GM19025 (cell line): ENCODE results near the gene PLPPR1.

Source experiments
- ATAC-seq: cut with Tn5 transposase; IDR thresholded peaks from one replicate; pipeline ENCODE4 v1.9.1; 2021; ENCODE audit warnings: mild to moderate bottlenecking, low read depth, moderate library complexity; ENCODE audit not compliant: unreplicated experiment

PLPPR1 gene

DNA sequence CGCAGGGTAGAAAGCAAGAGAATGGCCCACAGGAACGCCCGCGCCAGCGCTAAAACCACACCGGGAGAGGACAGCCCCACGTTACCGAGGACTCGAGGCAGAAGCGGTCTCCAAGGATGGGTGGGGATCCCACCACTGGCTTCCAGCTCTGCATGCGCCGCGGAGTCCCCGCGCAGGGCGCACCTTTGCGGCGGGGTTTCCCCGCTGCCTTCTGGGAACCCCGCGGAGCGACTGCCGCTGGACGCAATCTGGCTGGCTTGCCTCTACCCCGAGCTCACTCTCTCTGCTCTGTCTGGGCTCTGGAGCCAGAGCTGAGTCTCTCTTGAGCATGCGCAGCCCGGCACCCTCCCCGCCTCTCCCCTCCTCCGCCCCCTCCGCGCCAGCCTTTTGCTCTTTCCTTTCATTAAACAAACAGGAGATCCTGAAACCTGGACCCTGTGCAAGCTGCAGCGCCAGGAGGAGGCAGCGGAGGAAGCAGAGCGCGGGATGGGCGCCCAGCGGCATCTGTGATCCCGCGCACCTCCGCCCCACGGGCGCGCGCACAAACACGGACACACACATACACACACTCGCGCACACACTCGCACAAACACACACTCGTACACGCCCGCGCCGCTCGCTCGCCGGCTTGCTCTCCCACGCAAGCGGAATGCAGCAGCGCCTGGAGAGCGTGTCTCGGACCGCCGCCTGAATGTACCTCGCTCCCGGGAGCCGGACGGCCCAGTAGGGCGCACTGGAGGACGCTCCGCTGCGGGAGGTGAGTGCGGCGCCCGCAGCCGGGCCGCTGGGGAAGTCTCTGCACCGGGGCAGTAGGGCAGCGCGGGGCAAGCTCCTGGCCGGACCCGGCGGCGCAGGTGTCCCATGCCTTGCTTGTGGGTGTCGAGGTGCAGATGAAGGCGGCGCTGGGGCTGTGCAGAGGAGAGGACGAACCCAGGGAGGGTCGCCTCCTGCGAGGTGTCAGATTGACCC lies at the start of gene PLPPR1:
Gene PLPPR1, plus strand, starts transcription at position 382 of the 969 bp plus-strand sequence.
- ATAC-seq = no peak

DNA sequence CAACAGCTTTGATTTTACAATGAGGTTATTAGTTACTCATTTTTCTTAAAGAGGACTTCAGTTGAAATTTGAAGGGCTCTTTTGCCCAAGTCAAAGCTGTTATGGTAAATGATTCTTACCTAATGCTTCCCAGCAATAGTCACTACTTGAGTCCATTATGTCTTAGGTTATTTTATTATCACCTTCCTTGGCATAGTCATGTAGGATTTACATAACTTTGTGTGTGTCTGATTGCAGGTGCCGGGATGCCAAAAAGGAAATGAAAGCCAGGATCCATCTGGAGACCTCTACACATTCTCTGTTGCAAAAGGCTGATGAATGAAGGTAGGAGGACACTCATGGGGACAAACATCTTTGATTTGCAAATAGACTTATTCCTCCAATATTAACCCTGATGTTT lies 38.8 kb upstream of the PLPPR1 start:
- no peak for ATAC-seq

DNA sequence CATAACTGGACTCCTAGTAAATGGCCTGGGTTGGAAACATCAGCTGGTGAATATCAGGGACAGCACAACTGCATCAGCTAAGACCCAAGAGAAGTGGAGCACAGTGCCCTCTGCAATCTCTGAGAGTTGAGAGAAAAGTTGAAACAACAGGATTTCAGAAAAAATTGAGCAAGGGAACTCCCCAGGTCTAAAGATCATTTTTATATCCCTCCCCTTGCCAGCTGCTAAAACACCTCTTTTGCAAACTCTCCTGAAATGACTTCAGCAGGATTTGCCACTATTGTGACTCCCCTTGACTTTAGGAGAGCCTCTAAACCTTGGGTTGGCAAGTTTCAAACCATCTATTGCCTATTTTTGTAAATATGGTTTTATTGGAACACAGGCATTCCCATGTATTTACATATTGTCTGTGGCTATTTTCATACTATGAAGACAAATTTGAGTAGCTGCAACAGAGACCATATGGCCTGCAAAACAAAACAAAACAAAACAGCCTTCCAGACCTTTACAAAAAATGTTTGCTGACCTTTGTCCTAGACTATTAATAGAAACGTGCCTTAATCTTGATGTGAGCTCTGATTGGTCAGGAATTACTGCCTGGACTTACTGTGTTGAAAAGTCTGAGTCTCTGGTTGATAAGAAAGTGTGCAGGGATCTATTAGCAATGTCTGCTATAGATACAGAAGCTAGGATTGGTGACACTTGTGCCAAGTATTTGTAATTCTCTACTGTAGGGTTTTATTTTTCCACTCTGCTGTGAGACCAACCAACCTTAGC lies 37.7 kb upstream of the PLPPR1 start:
- ATAC-seq = no peak

DNA sequence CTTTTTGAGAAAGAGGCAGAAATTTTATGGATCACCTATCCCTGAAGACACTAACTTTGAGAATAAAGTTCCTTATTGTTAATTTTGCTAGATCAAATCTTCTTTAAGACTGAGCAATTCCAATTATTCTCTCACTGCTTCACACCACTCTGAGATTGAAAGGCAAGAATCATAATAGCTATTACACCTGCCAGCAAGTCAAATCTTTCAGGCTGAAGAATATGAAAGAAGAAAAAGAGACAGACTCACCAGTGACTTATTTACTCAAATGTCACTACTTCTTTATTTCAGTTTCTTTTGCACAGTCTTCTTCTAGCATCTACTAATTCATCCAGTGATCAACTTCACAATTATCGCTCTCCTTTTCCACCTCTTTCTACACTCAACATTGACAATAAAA lies 35.9 kb upstream of the PLPPR1 start:
- ATAC-seq = no peak

DNA sequence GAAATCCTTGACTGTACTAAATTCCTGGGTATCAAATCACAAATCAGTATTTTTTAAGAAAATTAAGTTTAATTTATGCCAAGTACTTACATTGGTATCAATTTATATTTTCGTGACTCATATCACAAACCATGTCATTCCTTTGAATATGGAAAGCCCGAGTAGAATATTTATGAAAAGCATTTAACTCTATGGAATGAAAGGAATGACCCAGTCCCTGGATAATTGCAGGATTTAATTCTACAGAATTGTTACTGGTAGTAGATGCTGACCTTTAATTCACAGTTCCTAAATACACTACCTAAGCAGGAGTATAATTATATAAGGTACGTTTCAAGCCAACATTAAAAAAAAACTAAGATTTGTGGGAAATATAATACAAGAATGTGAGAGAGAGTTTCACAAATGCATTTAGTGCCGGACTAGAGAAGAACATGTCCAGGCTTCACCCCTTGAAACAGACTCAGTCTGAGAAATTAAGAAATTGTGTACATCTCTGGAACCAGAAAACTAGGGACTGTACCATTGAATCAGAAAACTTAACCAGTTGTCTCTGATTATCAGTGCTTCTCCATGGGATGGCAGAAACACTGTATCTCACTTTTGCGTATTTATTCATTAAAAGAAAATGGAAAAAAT lies 28.5 kb upstream of the PLPPR1 start:
- ATAC-seq = no peak

GRCh38 chr9:101005246-101005645 lies 23.3 kb upstream of the PLPPR1 start:
- no peak for ATAC-seq

- no peak for ATAC-seq
These were observed 14.0 kb upstream of the PLPPR1 start for GRCh38 chr9:101014566-101014965.

- ATAC-seq = no peak
These were observed 10.1 kb upstream of the PLPPR1 start for GRCh38 chr9:101018467-101018866.

DNA sequence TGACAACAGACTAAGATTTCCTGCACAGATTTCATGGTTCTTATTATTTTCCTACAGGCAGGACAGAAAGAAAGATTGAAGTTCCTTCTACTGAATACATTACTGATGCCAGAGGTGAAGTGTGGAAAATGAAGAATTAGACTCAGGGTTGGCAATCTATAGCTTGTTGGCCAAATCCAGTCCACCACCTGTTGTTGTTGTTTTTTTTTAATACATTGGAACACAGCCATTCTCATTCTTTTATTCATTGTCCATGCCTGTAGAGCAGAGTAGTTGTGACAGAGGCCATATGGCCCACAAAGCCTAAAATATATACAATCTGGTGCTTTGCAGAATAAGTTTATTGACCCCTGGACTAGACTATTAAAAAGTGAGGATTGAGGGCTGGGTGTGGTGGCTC lies 5.8 kb upstream of the PLPPR1 start:
- ATAC-seq = no peak

- no peak for ATAC-seq
These were observed 2.6 kb upstream of the PLPPR1 start for GRCh38 chr9:101025940-101026339.

GRCh38 chr9:101026824-101027223 lies 1.7 kb upstream of the PLPPR1 start:
- no peak for ATAC-seq

DNA sequence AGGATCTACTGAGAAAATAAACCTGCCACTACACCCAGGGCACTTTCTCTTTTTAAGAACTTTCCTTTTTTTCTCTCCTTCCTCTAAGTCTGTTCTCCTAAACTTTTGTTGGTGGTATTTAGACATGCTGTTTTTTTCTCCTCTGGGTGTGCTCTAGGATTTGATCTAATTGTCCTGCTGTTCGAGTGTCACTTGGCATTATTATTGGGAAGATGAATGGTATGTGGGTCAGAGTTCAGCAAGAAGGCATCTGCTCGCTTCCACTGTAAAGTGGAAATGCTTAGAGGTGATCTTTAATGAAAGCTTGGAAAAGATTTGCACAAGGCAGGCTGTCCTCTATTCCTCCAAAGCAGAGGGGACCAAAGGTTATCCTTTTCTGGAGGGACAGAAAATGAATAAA lies 1.3 kb upstream of the PLPPR1 start:
- no peak for ATAC-seq

GRCh38 chr9:101027733-101028345 lies 688 bp upstream of the PLPPR1 start:
- ATAC-seq = no peak

GRCh38 chr9:101029315-101030085 lies 973 bp downstream of the PLPPR1 start:
- ATAC-seq = no peak

- no peak for ATAC-seq
These were observed 1.5 kb downstream of the PLPPR1 start for GRCh38 chr9:101030086-101030391.

DNA sequence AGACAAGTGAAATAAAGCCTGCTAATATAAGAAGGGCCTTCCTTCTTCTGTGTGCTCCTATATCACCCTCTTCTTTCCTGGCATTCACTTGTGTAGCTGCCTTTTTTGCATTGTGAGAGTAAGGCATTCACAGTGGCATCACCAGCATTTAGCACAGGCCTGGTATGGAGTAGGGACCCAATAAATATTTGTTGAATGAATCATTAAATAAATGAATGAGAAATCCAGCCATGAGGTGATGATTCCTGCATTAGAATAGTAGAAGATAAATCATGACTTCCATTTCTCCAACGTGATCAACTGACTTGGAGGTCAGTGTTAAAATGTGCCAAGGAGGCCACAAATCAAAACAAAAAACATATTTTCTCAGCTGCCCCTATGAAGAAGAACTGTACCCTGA lies 3.9 kb downstream of the PLPPR1 start:
- no peak for ATAC-seq

GRCh38 chr9:101034222-101034621 lies 5.7 kb downstream of the PLPPR1 start:
- no peak for ATAC-seq

DNA sequence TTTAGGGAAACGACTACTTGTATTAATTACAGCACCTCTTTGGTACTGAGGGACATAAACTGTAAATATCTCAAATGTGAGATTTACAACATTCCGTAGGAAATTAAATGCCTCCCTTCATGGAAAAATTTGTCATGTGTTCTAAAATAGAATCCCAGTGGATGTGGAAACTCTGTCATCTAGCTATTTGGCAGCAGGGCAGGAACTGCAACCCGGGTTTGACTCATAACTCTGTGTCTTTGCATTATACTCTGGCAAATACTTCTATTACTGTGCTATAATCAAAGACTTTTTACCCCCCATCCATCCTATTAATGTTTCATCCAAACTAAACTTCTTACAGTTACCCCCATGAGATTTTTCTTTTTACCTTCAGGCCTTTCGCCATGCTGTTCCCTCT lies 6.6 kb downstream of the PLPPR1 start:
- no peak for ATAC-seq

GRCh38 chr9:101037430-101037829 lies 8.9 kb downstream of the PLPPR1 start:
- ATAC-seq = no peak

DNA sequence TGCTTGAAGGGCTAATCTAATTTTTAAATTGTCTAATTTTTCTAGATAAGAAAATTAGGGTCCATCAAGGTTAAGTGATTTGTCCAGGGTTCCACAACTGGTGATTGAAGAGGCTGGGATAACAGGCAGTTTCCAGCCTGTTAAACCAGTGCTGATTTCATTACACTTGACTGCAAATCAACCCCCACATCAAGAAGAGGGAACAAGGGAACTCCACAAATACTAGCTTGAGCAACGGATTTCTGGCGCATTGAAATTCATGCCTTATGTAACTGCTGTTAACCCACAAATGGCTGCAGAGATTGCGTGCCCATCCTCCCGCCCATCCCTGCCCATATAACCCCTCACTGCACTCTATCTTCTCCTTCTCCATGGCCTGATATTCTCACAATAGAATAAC lies 10.0 kb downstream of the PLPPR1 start:
- no peak for ATAC-seq
